PC-3 (cell line): Measurements from ENCODE around the gene PRKACA. TPM values are rescaled to one million over a fixed set of nuclear protein-coding genes. Genes with fewer than 3 reads are reported as not detected.

Source experiments
- ATAC-seq: fragments of 200-7000 bp; cut with Tn5 transposase; 2 replicates; pipeline ENCODE4 v1.9.1; 2020; ENCODE audit warnings: mild to moderate bottlenecking, moderate library complexity
- BruUV-seq: library from RNA; stranded (reverse); fragments of 400-500 nt; replicated peaks from 2 replicates; lab custom pipeline; 2021; lab: Mats Ljungman, UMichigan
- CTCF ChIA-PET: fragments of 300-600 bp; sonication (Branson Sonifier 250); formaldehyde crosslinking; loops from one replicate; lab custom pipeline; 2022; ENCODE audit warnings: antibody characterized with exemption; lab: Charles Lee
- POLR2A ChIA-PET: fragments of 300-600 bp; sonication (Branson Sonifier 250); formaldehyde crosslinking; loops from one replicate; lab custom pipeline; 2022; ENCODE audit warnings: antibody characterized with exemption; ENCODE audit not compliant: unreplicated experiment; lab: Charles Lee
- DNase-seq: peaks from one replicate; pipeline ENCODE4 v3.0.0-alpha.2; 2015
- H2AFZ ChIP-seq: fragments of 300-600 bp; sonication (generic); 2 replicates; pipeline ENCODE4 v1.6.0; 2016; ENCODE audit warnings: antibody characterized with exemption, low read length
- H3F3A ChIP-seq: fragments of 300-600 bp; sonication (generic); one replicate; pipeline ENCODE4 v1.6.0; 2017; ENCODE audit warnings: antibody characterized with exemption, low read length, control low read depth, mild to moderate bottlenecking; ENCODE audit not compliant: unreplicated experiment
- H3K27ac ChIP-seq: fragments of 300-600 bp; sonication (generic); 2 replicates; pipeline ENCODE4 v1.5.1; 2016; ENCODE audit warnings: mild to moderate bottlenecking, low read length
- H3K27me3 ChIP-seq: fragments of 300-600 bp; sonication (generic); 2 replicates; pipeline ENCODE4 v1.6.1; 2016; ENCODE audit warnings: low read length, mixed read lengths
- H3K36me3 ChIP-seq: fragments of 300-600 bp; sonication (generic); 2 replicates; pipeline ENCODE4 v1.6.1; 2016; ENCODE audit warnings: low read depth, mixed run types, low read length, mixed read lengths
- H3K4me1 ChIP-seq: fragments of 300-600 bp; sonication (generic); 2 replicates; pipeline ENCODE4 v1.5.1; 2016; ENCODE audit warnings: low read length; ENCODE audit not compliant: insufficient read depth
- H3K4me2 ChIP-seq: fragments of 300-600 bp; sonication (generic); 2 replicates; pipeline ENCODE4 v1.6.0; 2016; ENCODE audit warnings: low read length
- H3K4me3 ChIP-seq: fragments of 300-600 bp; sonication (generic); 2 replicates; pipeline ENCODE4 v1.5.1; 2016; ENCODE audit warnings: mild to moderate bottlenecking, low read length, mixed read lengths
- H3K79me2 ChIP-seq: fragments of 300-600 bp; sonication (generic); 2 replicates; pipeline ENCODE4 v1.6.1; 2017; ENCODE audit warnings: low read length, mixed read lengths
- H3K9ac ChIP-seq: fragments of 300-600 bp; sonication (generic); 2 replicates; pipeline ENCODE4 v1.6.0; 2016; ENCODE audit warnings: mild to moderate bottlenecking, low read length
- H3K9me2 ChIP-seq: fragments of 300-600 bp; sonication (generic); replicated peaks from 2 replicates; pipeline ENCODE4 v1.6.1; 2016; ENCODE audit warnings: mixed run types, low read length, mixed read lengths
- H3K9me3 ChIP-seq: fragments of 300-600 bp; sonication (generic); 2 replicates; pipeline ENCODE4 v1.6.1; 2016; ENCODE audit warnings: low read length, mixed read lengths
- H4K20me1 ChIP-seq: fragments of 300-600 bp; sonication (generic); 2 replicates; pipeline ENCODE4 v1.6.1; 2016; ENCODE audit warnings: low read length, mixed read lengths
- CTCF ChIP-seq: fragments of 300-600 bp; sonication (generic); conservative IDR thresholded peaks from 2 replicates; pipeline ENCODE4 v1.5.1; 2017; ENCODE audit warnings: antibody characterized with exemption, low read depth, mild to moderate bottlenecking, low read length
- EZH2 ChIP-seq: fragments of 300-600 bp; sonication (generic); IDR thresholded peaks from one replicate; pipeline ENCODE4 v1.6.1; 2017; ENCODE audit warnings: antibody characterized with exemption, mild to moderate bottlenecking, low read length; ENCODE audit not compliant: unreplicated experiment
- EZH2phosphoT487 ChIP-seq: fragments of 300-600 bp; sonication (generic); IDR thresholded peaks from 2 replicates; pipeline ENCODE4 v1.6.1; 2018; ENCODE audit warnings: mild to moderate bottlenecking, antibody characterized with exemption, low read length, borderline replicate concordance
- intact Hi-C: fragments of 100-400 bp; cut with micrococcal nuclease; formaldehyde crosslinking; loops from 2 replicates; pipeline ENCODE4 v1.9.0; 2023
- total RNA-seq: library from RNA; depleted of rRNA; stranded (reverse); fragments of >200 nt; gene quantifications from 2 replicates; pipeline ENCODE4 v1.2.3, GENCODE V29; 2014

The PRKACA gene
- total RNA-seq, 1 experiment from 2014 or later = 50.2 TPM

- H3K27ac ChIP-seq = no peak overlapping the region
- peaks cover 7% of the 10 kb centered on the region; the same call in 1 of the 2 replicates for H3K9me3 ChIP-seq
- intact Hi-C loops = no loop called here
- no peaks in the 10 kb centered on the region for H4K20me1 ChIP-seq
- peaks cover 8% of the 10 kb centered on the region; the same call in 1 of the 2 replicates for H3K4me1 ChIP-seq
- H3K4me3 ChIP-seq = peak overlapping the region; percentile 76
- H3K9ac ChIP-seq = no peak overlapping the region
- H3K36me3 ChIP-seq = peaks cover 6% of the 10 kb centered on the region
- DNase-seq (peak; percentile 58), ATAC-seq (peak; percentile 14)
- H3K4me2 ChIP-seq = peak overlapping the region; percentile 81
- ChIA-PET CTCF (interaction anchor here (0.6 to 0.9 kb wide), 2 partner anchors 16 to 47 kb away, joined by 3 to 11 read pairs; partner anchors contain the start of gene ASF1B), POLR2A (no interaction called here)
- peak overlapping the region; percentile 80 for H2AFZ ChIP-seq
- no peak for TF ChIP-seq EZH2phosphoT487
- no peak; the same call in 1 of the 2 replicates for TF ChIP-seq CTCF
- no peak for TF ChIP-seq EZH2
- no peaks in the 10 kb centered on the region for H3K9me2 ChIP-seq
- no peaks in the 10 kb centered on the region for H3F3A ChIP-seq
- H3K79me2 ChIP-seq = no peaks in the 10 kb centered on the region
- no TSS peak for BruUV-seq
- H3K27me3 ChIP-seq = no peaks in the 10 kb centered on the region
Measured at GRCh38 chr19:14089662-14090508, 27.7 kb downstream of the PRKACA start.

GRCh38 chr19:14089412-14089661 lies 28.2 kb downstream of the PRKACA start:
- BruUV-seq = no TSS peak
- POLR2A ChIA-PET = no interaction called here
- DNase-seq = peak; percentile 21

More at GRCh38 chr19:14089412-14089661, 28.2 kb downstream of the PRKACA start:
- H3K36me3 ChIP-seq = peaks cover 6% of the 10 kb centered on the region
- no peaks in the 10 kb centered on the region for H4K20me1 ChIP-seq
- peak overlapping the region; percentile 80 for H3K4me2 ChIP-seq
- H3K4me3 ChIP-seq = peak overlapping the region; percentile 67
- H3K79me2 ChIP-seq = no peaks in the 10 kb centered on the region
- intact Hi-C loops = no loop called here
- no peak overlapping the region for H3K27ac ChIP-seq
- H3F3A ChIP-seq = no peaks in the 10 kb centered on the region
- H3K27me3 ChIP-seq = no peaks in the 10 kb centered on the region
- peaks cover 8% of the 10 kb centered on the region; the same call in 1 of the 2 replicates for H3K4me1 ChIP-seq
- no peak overlapping the region for H3K9ac ChIP-seq
- no peaks in the 10 kb centered on the region for H3K9me2 ChIP-seq
- peaks cover 7% of the 10 kb centered on the region; the same call in 1 of the 2 replicates for H3K9me3 ChIP-seq
- H2AFZ ChIP-seq = peak overlapping the region; percentile 51
- CTCF ChIA-PET = no interaction called here
- TF ChIP-seq CTCF = peak; percentile 39; the same call in 1 of the 2 replicates
- no peak for TF ChIP-seq EZH2
- TF ChIP-seq EZH2phosphoT487 = no peak
- no peak for ATAC-seq
